PFSK-1 (cell line): ENCODE measurements around the gene CCDC63.

Source experiments
- FOXP2 ChIP-seq: optimal IDR thresholded peaks from 2 replicates; pipeline ENCODE3; 2011; ENCODE audit warnings: borderline replicate concordance, control low read depth, inconsistent platforms; ENCODE audit not compliant: insufficient read depth; ENCODE audit errors: extremely low read length, extremely low read depth
- POLR2AphosphoS5 ChIP-seq: IDR thresholded peaks from 2 replicates; pipeline ENCODE4 v1.6.1; 2012; ENCODE audit warnings: low read depth, mild to moderate bottlenecking, control low read depth, low read length, moderate library complexity
- REST ChIP-seq, 2 experiments: IDR thresholded peaks; 2 replicates each; pipeline versions ENCODE4 v1.6.1 to v1.8.0; 2011 to 2012; ENCODE audit warnings: low read depth in 2 of 2, low read length in 2 of 2, control low read depth in 1 of 2, inconsistent platforms in 1 of 2, mild to moderate bottlenecking in 1 of 2, moderate library complexity in 1 of 2; ENCODE audit not compliant: insufficient read depth in 1 of 2
- SIN3A ChIP-seq: IDR thresholded peaks from 2 replicates; pipeline ENCODE4 v1.6.1; 2012; ENCODE audit warnings: mild to moderate bottlenecking, low read length, moderate library complexity, borderline replicate concordance; ENCODE audit not compliant: insufficient read depth
- TAF1 ChIP-seq: IDR thresholded peaks from 2 replicates; pipeline ENCODE4 v1.6.1; 2012; ENCODE audit warnings: low read length, control low read depth, borderline replicate concordance; ENCODE audit not compliant: insufficient read depth

The CCDC63 gene

GRCh38 chr12:110901401-110901800, 54.6 kb downstream of the CCDC63 start:
- TF ChIP-seq TAF1, result no peak
- no peak for TF ChIP-seq SIN3A
- no peak for TF ChIP-seq POLR2AphosphoS5
- no peak for TF ChIP-seq FOXP2
- no peak for TF ChIP-seq REST (IDR thresholded peaks at IDR 0.05; ENCODE audit: insufficient read depth in 1 of 2, low read depth in 2 of 2, low read length in 2 of 2)

- TF ChIP-seq POLR2AphosphoS5, result no peak
- TF ChIP-seq SIN3A, result no peak
- no peak for TF ChIP-seq FOXP2
- no peak for TF ChIP-seq TAF1
- no peak for TF ChIP-seq REST (IDR thresholded peaks at IDR 0.05; ENCODE audit: insufficient read depth in 1 of 2, low read depth in 2 of 2, low read length in 2 of 2)
Observed at GRCh38 chr12:110903511-110903910, 56.7 kb downstream of the CCDC63 start.

DNA sequence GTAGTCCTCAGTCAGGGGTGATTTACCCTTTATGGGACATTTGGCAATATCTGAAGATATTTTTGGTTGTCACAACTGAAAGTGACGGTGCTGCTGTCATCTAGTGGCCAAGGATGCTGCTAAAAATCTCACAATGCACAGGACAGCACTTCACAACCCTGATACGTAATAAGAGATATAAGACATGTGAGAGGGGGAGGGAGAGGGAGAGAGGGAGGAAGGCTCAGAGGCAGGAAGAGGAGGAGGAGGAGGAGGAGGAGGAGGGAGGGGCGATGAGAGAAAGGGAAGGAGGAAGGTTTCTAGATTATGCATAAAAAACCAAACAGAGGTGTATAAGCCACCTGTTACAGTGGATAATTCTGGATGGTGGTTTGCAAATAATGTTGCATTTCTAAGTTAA, 59.3 kb downstream of the CCDC63 start:
- TF ChIP-seq POLR2AphosphoS5, result no peak
- TF ChIP-seq REST (IDR thresholded peaks at IDR 0.05; ENCODE audit: insufficient read depth in 1 of 2, low read depth in 2 of 2, low read length in 2 of 2), result no peak
- no peak for TF ChIP-seq SIN3A
- TF ChIP-seq FOXP2, result no peak
- no peak for TF ChIP-seq TAF1

DNA sequence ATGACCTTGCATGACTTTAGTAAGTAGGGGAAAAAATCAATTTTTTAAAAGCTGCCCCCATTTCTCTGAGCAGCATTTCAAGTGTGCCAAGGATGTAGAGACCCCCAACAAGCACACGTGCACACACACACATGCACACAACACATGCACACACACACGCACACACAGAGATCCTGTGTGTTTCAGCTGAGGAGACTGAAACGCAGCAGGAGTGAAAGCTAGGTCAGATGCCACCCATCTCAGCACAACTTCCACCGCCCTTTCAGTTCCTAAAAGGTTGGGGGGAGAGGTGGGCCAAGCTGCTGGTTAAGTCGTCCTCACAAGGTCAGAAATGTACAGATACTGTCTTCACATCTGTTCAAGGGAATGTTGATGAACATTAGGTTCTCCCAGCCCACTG, 59.7 kb downstream of the CCDC63 start:
- TF ChIP-seq TAF1 (no peak), FOXP2 (no peak), REST (IDR thresholded peaks at IDR 0.05; ENCODE audit: insufficient read depth in 1 of 2, low read depth in 2 of 2, low read length in 2 of 2) (no peak), POLR2AphosphoS5 (no peak), SIN3A (no peak)

DNA sequence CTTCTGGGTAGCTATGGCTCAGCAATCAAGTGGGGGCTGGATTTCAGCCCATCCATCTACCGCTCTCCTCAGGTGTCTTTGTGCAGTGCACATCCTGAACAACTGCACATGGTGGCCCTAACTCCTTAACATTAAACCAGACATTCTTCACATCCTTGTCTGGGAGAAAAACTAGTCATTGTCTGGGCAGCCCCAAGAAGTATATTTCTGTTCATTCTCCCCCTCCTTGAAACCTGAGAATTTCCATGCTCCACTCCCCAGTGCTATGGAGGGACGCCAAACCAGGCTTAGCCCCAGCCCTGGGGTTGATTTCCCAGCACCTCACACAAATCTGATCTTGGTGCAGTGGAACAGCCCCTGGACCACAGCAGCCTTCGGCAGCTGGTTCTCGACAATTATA, 60.2 kb downstream of the CCDC63 start:
- TF ChIP-seq TAF1, result no peak
- TF ChIP-seq REST (IDR thresholded peaks at IDR 0.05; ENCODE audit: insufficient read depth in 1 of 2, low read depth in 2 of 2, low read length in 2 of 2), result no peak
- no peak for TF ChIP-seq POLR2AphosphoS5
- no peak for TF ChIP-seq SIN3A
- no peak for TF ChIP-seq FOXP2
